Stimulated activated CD8-positive, alpha-beta memory T cell treated with anti-CD3 and anti-CD28 coated beads, Interleukin-7, amount 100 ng/mL, for 4 hours (primary cell): Measurements from ENCODE around the gene GOLGA8S.
"Not testable (repeated sequence)": the region's sequence is repeated elsewhere in the genome, so short reads cannot be mapped to it uniquely, and the experiment has no call there.

Experiments used
- DNase-seq, 2 donors: peaks; one replicate each; pipeline ENCODE4 v3.0.0-alpha.2; 2020; ENCODE audit warnings: low read depth in 2 of 2

Gene GOLGA8S

GRCh38 chr15:23354448-23354847, at the start of gene GOLGA8S:
Gene GOLGA8S, plus strand, starts transcription at chr15:23354748. Its CDS starts 62 bp downstream, at chr15:23354810.
- not testable (repeated sequence) for DNase-seq

GRCh38 chr15:23304805-23305204, 49.7 kb upstream of the GOLGA8S start:
- DNase-seq: not testable (repeated sequence)

- not testable (repeated sequence) for DNase-seq
Observed at GRCh38 chr15:23305921-23306320, 48.6 kb upstream of the GOLGA8S start.

GRCh38 chr15:23311233-23311632, 43.3 kb upstream of the GOLGA8S start:
- not testable (repeated sequence) for DNase-seq

- DNase-seq: not testable (repeated sequence)
Observed at GRCh38 chr15:23334096-23334495, 20.5 kb upstream of the GOLGA8S start, which contains the start of gene GOLGA6L26. Gene GOLGA6L26, minus strand, starts transcription at chr15:23334196. Its CDS starts 61 bp downstream, at chr15:23334135.

GRCh38 chr15:23362622-23363021, 8.1 kb downstream of the GOLGA8S start:
- not testable (repeated sequence) for DNase-seq

- DNase-seq: not testable (repeated sequence)
Observed at GRCh38 chr15:23364261-23364660, 9.7 kb downstream of the GOLGA8S start.

- DNase-seq: no peak
Observed at GRCh38 chr15:23370578-23370977, 16.0 kb downstream of the GOLGA8S start.

GRCh38 chr15:23371134-23371533, 16.6 kb downstream of the GOLGA8S start:
- DNase-seq: not testable (repeated sequence)

GRCh38 chr15:23371868-23372267, 17.3 kb downstream of the GOLGA8S start:
- DNase-seq: not testable (repeated sequence)

GRCh38 chr15:23372284-23372683, 17.7 kb downstream of the GOLGA8S start:
- DNase-seq: no peak

GRCh38 chr15:23372891-23373600, 18.5 kb downstream of the GOLGA8S start:
- DNase-seq: not testable (repeated sequence)

- DNase-seq: not testable (repeated sequence)
Observed at GRCh38 chr15:23374226-23374625, 19.7 kb downstream of the GOLGA8S start.

GRCh38 chr15:23378946-23379345, 24.4 kb downstream of the GOLGA8S start:
- DNase-seq: not testable (repeated sequence)

GRCh38 chr15:23380700-23381099, 26.2 kb downstream of the GOLGA8S start:
- DNase-seq: not testable (repeated sequence)

GRCh38 chr15:23381192-23381591, 26.6 kb downstream of the GOLGA8S start:
- not testable (repeated sequence) for DNase-seq

GRCh38 chr15:23384371-23384770, 29.8 kb downstream of the GOLGA8S start:
- DNase-seq: no peak

GRCh38 chr15:23385886-23386430, 31.4 kb downstream of the GOLGA8S start:
- no peak for DNase-seq

GRCh38 chr15:23387621-23388190, 33.2 kb downstream of the GOLGA8S start:
- DNase-seq: no peak

GRCh38 chr15:23395030-23395692, 40.6 kb downstream of the GOLGA8S start:
- DNase-seq: no peak

- no peak for DNase-seq
Observed at GRCh38 chr15:23395832-23396231, 41.3 kb downstream of the GOLGA8S start.

GRCh38 chr15:23397779-23398178, 43.2 kb downstream of the GOLGA8S start:
- DNase-seq: no peak
